GM21526 (cell line): ENCODE data around the gene KRTAP10-1.
"Not testable (repeated sequence)": the region's sequence is repeated elsewhere in the genome, so short reads cannot be mapped to it uniquely, and the experiment has no call there.

Source experiments
- ATAC-seq: cut with Tn5 transposase; IDR thresholded peaks from one replicate; pipeline ENCODE4 v1.9.1; 2021; ENCODE audit warnings: moderate library complexity; ENCODE audit not compliant: unreplicated experiment, low FRiP score

The KRTAP10-1 gene

DNA sequence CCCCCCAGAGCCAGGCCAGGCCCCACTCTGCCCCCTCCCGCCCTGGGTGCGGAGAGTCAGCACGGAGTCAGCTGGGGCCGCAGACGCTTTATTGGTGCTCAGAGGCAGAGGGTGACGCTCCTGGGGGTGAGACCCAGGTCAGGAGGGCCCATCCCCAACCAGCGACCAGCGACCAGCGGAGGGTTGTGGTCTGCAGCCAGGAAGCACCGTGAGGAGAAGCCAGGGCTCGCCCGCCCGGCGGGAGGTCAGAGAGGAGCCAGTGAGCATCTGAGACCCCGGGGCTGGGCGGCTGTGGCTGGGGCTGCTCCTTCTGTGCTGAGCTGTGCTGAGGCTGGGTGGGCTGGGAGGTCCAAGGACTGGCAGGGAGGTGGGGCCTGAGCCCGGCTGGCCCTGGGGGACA is 10.3 kb upstream of the KRTAP10-1 start:
- ATAC-seq, result not testable (repeated sequence)

DNA sequence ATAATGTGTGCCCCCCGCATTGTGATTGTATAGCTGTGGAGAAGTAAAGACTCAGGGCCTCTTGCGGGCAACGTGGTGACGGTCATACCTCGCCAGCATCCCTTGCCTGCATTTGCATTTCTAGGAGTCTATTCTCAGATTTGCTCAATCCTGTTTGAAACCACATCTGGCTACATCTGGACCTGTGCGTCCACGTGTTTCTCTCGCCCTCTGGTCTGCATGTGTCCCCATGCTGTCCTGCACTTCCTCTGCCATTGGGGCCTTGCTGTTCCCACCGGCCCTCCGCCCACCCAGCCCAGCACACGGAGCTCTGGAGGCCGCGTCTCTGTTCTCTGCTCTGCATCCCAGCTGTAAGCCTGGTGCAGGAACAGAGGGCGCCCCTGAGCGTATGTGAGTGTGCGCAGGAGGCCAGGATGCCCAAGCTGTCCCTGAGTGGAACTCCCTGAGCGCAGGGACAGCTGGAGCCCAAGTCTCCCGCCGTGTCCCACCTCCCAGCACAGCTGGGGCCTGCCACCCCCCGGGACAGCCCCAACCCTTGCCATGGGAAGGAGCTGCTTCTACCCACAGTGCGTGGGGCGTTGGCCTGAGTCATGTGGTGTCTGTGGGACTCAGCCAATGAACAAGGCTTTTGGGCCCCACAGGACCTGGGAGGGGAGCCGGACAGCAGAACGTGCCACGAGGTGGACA is 9.7 kb upstream of the KRTAP10-1 start:
- ATAC-seq, result no peak

DNA sequence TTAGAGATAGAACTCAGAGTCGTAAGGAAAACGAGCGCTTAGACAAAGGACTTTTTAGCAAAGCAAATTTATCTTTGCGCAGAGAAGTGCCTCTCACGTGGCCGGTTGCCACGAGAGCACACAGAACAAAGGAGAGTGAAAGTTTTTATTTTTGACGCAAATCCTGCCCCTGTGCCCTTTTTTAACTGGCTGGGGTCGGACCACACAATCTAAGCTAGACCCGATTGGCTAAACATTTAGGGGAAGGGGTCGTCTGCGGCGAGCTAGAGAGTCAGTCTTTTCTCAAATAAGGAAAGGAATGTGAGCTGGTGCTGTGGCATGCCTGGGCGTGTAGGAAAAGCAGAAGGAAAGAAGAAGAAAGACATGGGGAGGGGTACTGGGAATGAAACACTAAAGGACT is 8.9 kb upstream of the KRTAP10-1 start:
- no peak for ATAC-seq

DNA sequence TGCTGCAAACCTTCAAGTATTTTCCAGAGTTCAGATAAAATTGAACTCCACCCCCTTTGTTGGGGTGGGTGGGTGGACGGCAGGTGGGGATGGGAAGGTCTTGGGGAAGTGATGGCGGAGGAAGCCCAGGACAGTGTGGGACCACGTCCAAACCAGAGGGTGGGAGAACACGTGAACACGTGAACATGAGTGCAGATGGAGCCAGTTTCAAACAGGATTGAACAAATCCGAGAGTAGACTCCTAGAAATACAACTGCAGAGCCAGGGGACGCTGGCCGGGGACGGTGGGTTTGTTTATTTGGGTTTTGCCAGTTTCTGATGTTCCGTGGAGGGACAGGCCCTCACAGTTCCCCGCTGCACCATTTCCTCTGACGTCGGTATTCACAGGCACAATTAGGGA is 8.4 kb upstream of the KRTAP10-1 start:
- no peak for ATAC-seq

DNA sequence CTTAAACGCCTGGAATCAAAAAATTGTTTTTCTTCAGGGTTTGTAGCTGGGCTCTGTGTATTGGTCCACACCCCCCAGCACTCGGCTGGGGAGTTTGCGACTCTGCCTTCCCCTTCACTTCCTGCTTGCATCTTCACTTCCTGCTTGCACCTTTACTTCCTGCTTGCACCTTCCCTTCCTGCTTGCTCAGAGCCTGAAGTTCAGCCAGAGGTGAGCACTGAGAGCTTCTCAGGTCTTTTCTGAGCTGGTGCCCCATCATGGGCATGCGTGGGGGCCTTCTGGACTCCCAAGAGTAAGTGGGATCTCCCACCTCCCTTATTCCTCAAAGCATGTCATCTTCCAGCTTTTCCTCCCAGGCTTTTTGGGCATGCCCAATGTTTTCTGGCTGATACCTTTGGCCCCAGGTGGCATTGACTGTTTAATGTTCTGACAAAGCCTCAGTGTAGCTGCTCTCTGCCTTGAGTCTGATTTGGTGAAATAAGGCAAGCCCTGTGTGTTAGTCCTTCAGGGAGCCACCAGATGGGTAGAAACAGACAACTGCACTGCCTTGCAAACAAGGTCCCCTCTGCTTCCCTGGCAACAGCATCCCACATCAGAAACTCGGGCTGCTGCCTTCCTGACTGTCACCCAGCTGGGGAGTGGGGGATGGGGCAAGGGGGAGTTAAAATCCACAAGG is 7.8 kb upstream of the KRTAP10-1 start:
- ATAC-seq, result no peak

DNA sequence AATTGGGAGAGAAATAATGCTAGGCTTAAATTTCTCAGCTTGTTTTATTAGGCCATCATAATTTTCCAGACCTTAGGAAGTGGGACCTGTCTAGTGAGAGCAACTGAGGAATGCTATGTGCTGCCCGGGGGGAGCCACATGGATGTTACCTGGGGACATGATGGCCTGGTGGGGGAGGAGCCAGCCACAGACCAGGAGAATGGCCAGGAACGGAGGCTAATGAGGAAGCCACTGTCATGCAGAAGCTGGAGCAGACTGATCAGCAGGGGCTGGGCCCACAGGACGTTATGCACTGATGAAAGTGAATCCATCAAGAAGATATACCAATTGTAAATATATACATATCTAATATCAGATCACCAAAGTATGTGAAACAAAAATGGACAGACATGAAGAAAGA is 4.6 kb upstream of the KRTAP10-1 start:
- no peak for ATAC-seq

DNA sequence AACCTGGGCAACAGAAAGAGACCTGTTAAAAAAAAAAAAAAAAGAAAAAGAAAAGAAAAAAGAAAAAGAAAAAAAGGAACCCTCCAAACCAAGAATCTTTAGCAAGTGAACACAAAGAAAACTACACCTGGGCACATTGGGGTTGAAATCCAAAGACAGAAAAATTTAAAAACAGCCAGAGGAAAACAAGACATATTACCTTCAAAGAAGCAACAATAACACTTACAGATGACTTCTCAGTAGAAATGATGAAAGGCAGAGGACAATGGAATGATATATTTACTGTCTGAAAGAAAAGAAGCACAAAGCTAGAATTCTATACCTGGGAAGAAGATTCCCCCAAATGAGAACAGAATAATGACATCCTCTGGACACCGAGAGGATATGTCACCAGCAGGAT is 2.7 kb upstream of the KRTAP10-1 start:
- ATAC-seq, result no peak

DNA sequence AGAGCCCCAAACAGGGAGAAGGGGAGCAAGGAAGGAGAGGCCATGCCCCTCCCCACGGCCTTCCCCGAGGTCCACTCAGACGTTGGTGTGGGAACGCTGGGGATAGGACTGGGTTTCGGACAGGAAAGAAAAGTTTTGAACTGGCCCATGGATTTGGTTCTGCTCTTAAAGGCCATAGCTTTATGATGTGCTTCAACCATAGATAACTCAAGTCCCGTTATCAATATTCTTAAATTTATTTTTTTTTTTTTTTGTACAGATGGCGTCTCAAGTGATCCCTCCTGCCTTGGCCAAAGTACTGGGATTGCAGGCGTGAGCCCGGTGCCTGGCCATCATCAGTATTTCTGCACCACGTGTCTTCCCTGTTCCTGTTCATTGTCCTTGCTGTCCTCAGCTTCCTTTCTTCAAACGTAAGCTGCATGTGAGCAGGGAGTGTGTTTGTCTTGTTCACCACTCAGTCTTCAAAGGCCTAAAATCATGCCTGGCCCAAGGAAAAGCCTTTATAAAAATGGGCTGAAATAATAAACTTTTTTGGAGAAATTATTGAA is 820 bp upstream of the KRTAP10-1 start:
- ATAC-seq, result no peak

DNA sequence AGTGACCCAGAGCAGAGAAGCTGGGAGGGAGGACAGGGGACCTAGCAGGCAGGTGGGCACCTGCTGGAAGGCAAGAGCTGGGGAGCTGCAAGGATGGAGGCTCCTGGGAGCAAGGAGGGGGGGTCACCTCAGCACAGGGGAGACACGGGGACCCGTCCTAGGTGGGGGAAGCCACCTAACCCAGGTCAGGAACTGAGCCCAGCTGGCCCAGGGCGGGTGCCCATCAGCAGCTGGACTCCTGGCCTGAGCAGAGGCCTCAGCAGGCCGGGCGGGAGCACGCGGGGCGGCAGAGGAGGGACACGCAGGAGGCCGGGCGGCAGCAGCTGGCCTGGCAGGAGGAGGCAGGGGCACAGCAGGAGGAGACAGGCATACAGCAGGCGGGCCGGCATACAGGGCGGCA is 949 bp downstream of the KRTAP10-1 start:
- ATAC-seq, result no peak

DNA sequence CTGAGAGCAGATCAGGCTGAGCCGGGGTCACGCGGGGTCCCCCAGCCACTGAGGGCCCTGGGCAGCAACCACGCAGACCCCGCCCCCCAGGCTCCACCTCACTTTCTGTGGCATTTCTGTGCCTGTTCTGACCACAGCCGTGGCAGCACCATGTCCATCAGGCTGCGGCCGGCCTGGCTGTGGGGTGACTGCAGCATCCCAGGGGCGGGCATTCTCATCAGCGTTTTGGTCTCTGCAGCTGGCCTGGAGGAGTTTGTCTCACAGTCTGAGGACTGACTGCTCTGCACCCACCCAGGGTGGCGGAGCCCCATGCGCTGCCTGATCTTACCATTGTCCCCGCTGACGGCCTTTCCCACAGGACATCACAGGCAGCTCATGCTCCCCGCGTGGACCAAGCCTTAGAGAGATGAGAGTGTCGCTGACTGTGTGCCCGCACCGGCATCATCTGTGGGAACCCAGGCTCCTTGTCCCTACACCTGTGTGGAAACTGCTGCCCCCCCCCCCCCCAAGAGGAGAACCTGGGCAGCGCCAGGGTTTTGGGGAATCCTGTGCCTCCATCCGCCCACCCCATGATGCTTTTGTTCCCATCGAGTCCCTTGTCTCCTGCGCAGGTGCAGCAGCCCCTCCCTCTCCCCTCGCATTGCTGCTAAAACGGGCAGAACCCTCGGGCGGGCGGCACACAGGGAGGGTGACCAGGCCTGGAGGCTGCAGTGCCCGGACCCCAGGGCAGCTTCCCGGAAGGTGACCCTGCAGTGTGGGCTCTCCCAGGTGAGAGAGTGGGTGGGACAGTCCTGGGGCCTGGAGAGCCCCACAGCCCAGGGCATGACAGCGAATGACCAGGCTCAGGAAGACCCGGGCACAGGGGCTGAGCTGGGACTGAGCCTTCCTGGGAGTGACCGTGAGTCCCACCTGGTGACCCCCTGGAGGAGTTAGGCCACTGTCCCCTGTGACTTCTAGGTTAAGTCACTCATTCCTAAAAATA is 1.8 kb downstream of the KRTAP10-1 start:
- no peak for ATAC-seq

DNA sequence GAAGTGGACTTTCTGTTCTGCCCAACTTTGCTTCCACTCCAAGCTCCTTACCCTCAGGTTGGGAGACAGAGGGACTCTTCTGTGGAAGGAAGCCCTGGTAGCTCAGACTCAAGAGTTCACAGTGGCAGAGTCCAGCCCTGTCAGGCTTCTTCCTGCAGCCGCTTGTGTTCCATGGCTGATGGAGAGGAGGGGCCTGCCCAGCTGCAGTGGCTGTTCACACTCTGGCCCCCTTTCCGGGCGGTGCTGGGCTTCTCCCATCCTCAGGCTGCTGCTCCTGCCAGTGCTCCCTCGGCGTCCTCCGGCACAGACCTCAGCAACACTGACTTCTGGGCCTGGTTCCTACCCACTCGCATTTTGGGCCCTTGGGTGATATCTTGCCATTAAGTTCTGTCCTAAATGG is 4.0 kb downstream of the KRTAP10-1 start:
- ATAC-seq, result no peak

DNA sequence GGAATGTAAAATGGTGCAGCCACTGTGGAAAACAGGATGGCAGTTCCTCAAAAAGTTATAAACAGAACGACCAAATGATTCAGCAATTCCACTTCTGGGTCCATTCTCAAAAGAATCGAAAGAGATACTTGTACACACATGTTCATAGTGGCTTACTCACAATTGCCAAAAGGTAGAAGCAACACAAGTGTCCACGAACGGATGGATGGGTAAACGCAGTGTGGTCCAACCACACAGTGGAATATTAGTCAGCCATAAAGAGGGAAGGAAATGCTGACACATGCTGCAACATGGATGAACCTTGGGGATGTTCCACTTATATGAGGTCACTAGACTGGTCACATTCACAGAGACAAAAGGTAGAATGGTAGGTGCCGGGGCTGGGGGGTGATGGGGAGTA is 5.3 kb downstream of the KRTAP10-1 start:
- ATAC-seq, result no peak

DNA sequence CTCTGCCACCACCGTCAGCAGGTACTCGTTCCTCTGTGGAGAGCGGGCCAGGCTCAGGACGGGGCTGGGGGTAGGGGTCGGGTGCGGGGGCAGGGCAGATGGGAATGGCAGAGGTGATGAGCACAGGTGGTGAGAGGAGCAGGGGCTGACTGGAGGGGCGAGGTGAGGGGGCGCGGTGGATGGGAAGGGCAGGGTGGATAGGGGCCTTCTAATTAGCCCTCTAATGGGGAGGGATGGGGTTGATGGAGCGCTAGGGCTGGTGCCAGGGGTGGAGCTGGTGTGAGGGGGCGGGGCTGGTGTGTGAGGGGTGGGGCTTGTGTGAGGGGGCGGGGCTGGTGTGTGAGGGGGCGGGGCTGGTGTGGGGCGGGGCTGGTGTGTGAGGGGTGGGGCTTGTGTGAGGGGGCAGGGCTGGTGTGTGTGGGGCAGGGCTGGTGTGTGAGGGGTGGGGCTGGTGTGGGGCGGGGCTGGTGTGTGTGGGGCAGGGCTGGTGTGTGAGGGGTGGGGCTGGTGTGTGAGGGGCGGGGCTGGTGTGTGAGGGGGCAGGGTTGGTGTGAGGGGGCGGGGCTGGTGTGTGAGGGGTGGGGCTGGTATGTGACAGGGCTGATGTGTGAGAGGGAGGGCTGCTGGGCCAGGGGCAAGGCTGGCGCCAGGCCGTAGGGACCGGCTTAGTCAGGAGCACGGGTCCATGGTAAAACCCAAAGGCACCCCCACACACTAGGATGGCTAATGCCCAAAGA is 5.9 kb downstream of the KRTAP10-1 start:
- ATAC-seq, result no peak

DNA sequence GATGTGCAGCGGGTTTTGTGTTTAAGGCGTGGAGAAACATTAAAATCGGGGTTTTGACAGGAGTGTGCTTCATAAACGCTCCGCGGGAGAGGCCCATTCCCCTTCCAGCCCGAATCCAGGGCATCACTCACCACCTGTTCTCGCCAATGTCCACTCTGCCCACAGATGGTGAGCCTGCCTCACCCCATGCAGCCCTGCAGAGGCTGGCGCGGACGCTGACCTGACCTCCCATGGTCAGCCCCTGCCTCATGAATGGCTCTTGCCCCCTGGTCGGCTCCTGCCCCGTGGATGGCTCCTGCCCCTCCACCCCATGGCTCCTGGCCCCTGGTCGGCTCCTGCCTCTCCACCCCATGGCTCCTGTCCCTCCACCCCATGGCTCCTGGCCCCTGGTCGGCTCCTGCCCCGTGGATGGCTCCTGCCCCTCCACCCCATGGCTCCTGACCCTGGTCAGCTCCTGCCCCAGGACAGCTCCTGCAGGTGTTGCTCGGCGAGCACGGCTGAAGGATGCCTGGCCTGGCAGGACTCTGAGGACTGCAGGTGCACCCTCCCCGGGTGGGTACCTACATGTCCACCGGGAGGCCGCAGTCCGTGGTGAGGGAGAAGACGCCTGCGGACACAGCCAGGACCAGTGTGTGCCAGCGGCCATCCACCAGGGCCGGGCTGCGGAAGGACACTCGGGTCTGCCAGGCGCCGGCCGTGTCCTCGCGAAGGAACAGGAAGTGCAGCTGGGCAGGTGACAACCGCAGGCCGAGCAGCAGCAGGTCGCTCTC is 6.7 kb downstream of the KRTAP10-1 start:
- no peak for ATAC-seq

DNA sequence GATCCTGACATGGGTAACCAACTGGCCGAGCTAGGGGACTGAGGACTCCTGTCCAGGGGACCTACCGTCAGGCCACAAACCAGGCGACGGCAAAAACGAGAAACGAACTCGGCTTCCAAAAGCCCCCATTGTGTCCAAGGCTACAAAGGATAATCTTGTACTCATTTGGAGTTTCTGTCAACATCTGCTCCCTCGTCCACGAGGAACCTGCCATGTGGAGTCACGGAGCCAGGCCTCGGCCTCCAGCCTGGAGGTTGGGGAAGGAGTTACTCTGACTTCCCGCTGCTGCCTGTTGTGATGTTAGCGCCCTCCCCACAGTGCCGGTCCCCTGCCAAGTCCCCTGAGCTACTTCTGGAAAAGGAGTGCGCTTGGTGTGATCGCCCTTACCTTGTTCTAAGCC is 7.3 kb downstream of the KRTAP10-1 start:
- no peak for ATAC-seq

DNA sequence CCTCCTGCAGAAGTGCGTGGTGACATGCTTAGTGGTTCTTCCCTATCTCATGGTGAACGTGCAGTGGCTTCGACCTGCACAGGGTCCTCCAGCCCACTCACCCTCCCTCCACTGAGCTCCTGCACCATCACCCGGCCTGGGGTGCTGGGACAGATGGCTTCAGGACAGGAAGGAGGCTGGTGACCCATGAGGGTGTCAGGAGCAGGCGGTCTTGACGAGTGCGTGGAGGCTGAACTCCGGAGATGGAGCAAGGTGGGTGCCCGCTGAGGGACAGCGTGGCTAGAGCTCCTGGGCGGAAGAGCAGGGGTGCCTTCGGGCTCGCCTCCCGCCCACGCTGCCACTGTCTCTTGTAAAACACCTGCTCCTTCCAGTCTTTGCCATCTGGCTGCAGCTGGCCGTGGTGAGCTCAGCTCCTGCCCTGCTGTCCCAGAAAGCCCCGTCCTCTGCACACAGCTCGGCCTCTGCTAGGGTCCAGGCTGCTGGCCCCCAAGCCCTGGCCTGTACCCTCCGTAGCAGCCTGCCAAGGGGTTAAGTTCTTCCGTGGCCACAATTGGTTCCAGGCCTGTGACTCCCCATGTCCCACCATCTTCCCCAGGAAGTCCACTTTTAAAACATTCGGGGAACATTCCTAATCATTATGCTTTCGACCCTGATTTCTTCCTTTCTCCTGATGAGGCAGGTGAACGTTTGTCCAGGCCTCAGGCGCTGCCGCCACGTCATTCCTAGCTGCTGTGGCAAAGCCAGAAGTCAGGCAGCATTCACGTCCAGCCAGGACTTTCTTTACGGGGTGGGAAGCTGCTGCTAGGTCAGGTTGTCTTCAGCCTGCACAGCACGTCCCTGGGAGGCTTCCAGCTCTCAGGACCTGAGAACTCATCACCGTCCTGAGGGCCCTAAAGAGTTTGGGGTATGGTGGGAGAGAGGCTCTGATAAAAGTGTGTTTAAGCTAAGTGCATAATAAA is 8.1 kb downstream of the KRTAP10-1 start:
- no peak for ATAC-seq

DNA sequence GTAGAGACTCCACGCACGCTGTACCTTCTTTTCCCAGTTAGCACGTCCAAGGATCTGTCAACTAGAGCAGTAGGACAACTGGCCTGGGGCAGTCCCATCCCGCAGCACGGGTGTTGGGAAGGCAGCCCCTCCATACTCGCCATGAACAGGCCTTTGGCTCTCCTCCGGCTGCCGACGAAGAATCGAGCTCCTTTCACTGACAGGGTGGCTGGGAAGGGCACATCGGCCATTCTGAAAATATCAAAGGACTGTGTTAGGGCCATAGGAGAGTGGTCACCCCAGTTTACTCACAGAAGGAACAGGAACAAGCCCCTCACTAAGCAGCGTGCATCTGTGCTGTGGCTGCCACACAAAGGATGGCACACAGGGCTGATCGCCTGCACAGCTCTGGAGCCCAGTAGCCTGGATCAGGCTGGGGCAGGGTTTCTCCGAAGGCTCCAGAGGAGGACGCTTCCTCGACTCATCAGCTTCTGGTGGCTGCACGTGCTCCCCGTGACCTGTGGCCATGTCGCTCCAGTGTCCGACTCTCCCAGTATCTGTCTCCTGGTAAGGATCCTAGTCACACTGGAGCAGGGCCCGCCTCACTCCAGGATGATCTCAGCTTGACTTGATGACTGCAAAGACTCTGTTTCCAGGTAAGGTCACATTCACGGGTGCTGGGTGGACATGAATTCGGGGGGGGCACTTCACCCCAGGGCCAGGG is 8.9 kb downstream of the KRTAP10-1 start:
- ATAC-seq, result no peak
